Inflammatory macrophage treated with lipopolysaccharide for 4 hours (primary cell): ENCODE data around the gene HSPA12B.
A peak's percentile ranks its signal among the peaks of the same experiment; 100 is the strongest.
"Not testable (repeated sequence)": the region's sequence is repeated elsewhere in the genome, so short reads cannot be mapped to it uniquely, and the experiment has no call there.

Source experiments
- DNase-seq: peaks from one replicate; pipeline ENCODE4 v3.0.0-alpha.2; 2020

The HSPA12B gene

GRCh38 chr20:3789201-3789600, 56.7 kb downstream of the HSPA12B start:
- not testable (repeated sequence) for DNase-seq

- DNase-seq = not testable (repeated sequence)
Observed at GRCh38 chr20:3794168-3794567, 61.7 kb downstream of the HSPA12B start.

GRCh38 chr20:3794701-3795420, 62.4 kb downstream of the HSPA12B start:
- DNase-seq = no peak

- peak; percentile 91 for DNase-seq
Observed at GRCh38 chr20:3795511-3796468, 63.3 kb downstream of the HSPA12B start, which contains the start of gene CDC25B. Gene CDC25B (plus strand): TSS chr20:3796310. CDS start chr20:3796532, 222 bp downstream.

GRCh38 chr20:3796477-3797225, 64.2 kb downstream of the HSPA12B start:
- no peak for DNase-seq

- DNase-seq = no peak
Observed at GRCh38 chr20:3797226-3797545, 64.7 kb downstream of the HSPA12B start.

- peak; percentile 81 for DNase-seq
Observed at GRCh38 chr20:3797592-3798372, 65.3 kb downstream of the HSPA12B start.

- no peak for DNase-seq
Observed at GRCh38 chr20:3798373-3798768, 65.9 kb downstream of the HSPA12B start.

- DNase-seq = no peak
Observed at GRCh38 chr20:3798908-3799248, 66.4 kb downstream of the HSPA12B start.

- no peak for DNase-seq
Observed at GRCh38 chr20:3800256-3800877, 67.9 kb downstream of the HSPA12B start.

GRCh38 chr20:3800878-3801260, 68.4 kb downstream of the HSPA12B start:
- no peak for DNase-seq

GRCh38 chr20:3801299-3801698, 68.8 kb downstream of the HSPA12B start:
- no peak for DNase-seq

GRCh38 chr20:3801846-3802245, 69.4 kb downstream of the HSPA12B start:
- DNase-seq = no peak
